HG03378 (cell line): ENCODE results near the gene ACVRL1.
"Not testable (repeated sequence)": the region's sequence is repeated elsewhere in the genome, so short reads cannot be mapped to it uniquely, and the experiment has no call there.

ENCODE experiments used
- ATAC-seq: cut with Tn5 transposase; IDR thresholded peaks from one replicate; pipeline ENCODE4 v1.9.1; 2021; ENCODE audit warnings: mild to moderate bottlenecking, moderate library complexity; ENCODE audit not compliant: unreplicated experiment

Gene ACVRL1

GRCh38 chr12:51873251-51873994 lies 33.9 kb upstream of the ACVRL1 start:
- ATAC-seq, result no peak

GRCh38 chr12:51874000-51874399 lies 33.3 kb upstream of the ACVRL1 start:
- no peak for ATAC-seq

- no peak for ATAC-seq
Measured at GRCh38 chr12:51874486-51874885, 32.8 kb upstream of the ACVRL1 start.

- ATAC-seq, result no peak
Measured at GRCh38 chr12:51879102-51879501, 28.2 kb upstream of the ACVRL1 start.

GRCh38 chr12:51883295-51883694 lies 24.0 kb upstream of the ACVRL1 start:
- no peak for ATAC-seq

GRCh38 chr12:51883998-51884675 lies 23.2 kb upstream of the ACVRL1 start:
- no peak for ATAC-seq

- no peak for ATAC-seq
Measured at GRCh38 chr12:51884676-51885229, 22.6 kb upstream of the ACVRL1 start.

- not testable (repeated sequence) for ATAC-seq
Measured at GRCh38 chr12:51885294-51886020, 21.8 kb upstream of the ACVRL1 start.

GRCh38 chr12:51886021-51886710 lies 21.1 kb upstream of the ACVRL1 start:
- ATAC-seq, result no peak

- ATAC-seq, result no peak
Measured at GRCh38 chr12:51887476-51888315, 19.6 kb upstream of the ACVRL1 start, which contains the start of gene ANKRD33. ANKRD33 (plus strand) TSS chr12:51888103; CDS start chr12:51888187, 84 bp downstream.

GRCh38 chr12:51888316-51889215 lies 18.7 kb upstream of the ACVRL1 start:
- ATAC-seq, result no peak

- ATAC-seq, result no peak
Measured at GRCh38 chr12:51889216-51890132, 17.8 kb upstream of the ACVRL1 start.

GRCh38 chr12:51890133-51890464 lies 17.2 kb upstream of the ACVRL1 start:
- ATAC-seq, result no peak

- no peak for ATAC-seq
Measured at GRCh38 chr12:51890511-51891171, 16.7 kb upstream of the ACVRL1 start.

GRCh38 chr12:51891843-51892242 lies 15.5 kb upstream of the ACVRL1 start:
- no peak for ATAC-seq

- ATAC-seq, result no peak
Measured at GRCh38 chr12:51893786-51894185, 13.5 kb upstream of the ACVRL1 start.

- ATAC-seq, result no peak
Measured at GRCh38 chr12:51895378-51896135, 11.7 kb upstream of the ACVRL1 start.
